Measurements from ENCODE around the gene ZNF618.
A peak's percentile ranks its signal among the peaks of the same experiment; 100 is the strongest.

Gene ZNF618

DNA sequence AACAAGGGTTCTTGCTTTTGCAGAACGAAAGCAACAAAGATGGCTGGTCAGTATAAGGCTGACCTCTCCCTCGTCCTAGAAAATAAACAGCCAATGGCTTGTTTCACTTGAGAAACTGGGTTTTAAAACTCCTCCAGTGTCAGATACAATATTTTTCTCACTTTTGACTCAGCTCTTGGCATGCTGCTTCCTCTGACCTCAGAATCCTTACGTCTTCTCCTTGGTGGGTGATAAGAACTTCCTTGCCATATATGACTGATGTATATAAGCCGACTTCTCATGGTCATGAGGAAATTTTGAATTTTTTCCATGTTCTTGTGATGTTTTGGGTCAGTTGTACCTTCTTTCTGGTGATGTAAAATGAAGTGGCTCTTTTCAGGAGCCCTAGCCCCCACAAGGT lies 3.8 kb downstream of the ZNF618 start:
- in situ Hi-C loops (cut with HindIII; ENCODE audit: low sequenced_read_pairs) = no loop called here
- no peak for DNase-seq (ENCODE audit: low read depth)
- H3K4me3 ChIP-seq (ENCODE audit: low read depth, low read length) = no peak overlapping the region
- no peak for TF ChIP-seq CTCF (IDR thresholded peaks at IDR 0.05; ENCODE audit: low read depth, low read length, missing control alignments)

DNA sequence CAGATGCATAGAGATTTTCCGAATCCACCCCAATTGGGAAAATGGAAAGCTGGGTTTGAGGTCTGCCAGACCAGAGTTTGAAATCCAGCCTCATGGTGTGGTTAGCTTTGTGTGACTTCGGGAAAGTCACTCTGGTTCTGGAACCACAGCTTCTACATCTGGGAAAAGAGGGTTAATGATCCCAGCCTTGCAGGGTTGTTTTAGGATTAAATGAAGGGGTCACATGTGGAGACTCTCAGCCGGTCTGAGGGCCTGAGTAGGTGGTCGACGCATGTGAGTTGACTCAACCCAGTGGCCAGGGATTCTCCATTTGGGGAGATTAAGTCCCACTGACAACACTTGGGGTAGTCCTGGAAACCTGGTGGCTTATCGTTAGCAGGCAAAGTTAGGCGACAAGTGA lies 6.1 kb downstream of the ZNF618 start:
- TF ChIP-seq CTCF (IDR thresholded peaks at IDR 0.05; ENCODE audit: low read depth, low read length, missing control alignments) = no peak
- in situ Hi-C loops (cut with HindIII; ENCODE audit: low sequenced_read_pairs) = no loop called here
- DNase-seq (ENCODE audit: low read depth) = no peak
- no peak overlapping the region for H3K4me3 ChIP-seq (ENCODE audit: low read depth, low read length)

DNA sequence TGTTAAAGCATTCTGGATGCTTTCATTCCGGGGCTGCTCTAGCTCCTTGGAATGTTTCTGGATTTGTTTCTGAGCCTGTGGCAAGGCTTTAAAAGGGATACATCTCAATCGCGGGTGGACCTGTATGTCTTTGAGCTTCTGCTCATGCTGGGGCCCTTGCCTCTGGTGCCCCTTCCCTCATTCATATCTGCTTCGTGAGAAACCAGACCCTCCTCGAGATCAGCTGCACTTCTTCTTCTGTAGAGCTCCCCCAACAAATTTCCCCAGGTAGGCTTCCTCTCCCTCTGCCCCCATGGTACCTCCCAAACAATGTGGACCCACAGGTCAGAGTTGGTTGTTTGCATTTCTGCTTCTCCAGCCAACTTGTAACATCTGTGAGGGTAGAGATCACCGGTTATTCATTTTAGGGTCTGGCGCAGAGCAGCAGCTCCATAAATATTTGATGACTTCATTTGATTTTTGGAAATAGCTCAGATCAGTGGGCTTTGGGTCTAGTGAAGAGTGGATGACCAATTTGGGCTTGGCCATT lies 6.6 kb downstream of the ZNF618 start:
- H3K4me3 ChIP-seq (ENCODE audit: low read depth, low read length) = no peak overlapping the region
- no peak for TF ChIP-seq CTCF (IDR thresholded peaks at IDR 0.05; ENCODE audit: low read depth, low read length, missing control alignments)
- in situ Hi-C loops (cut with HindIII; ENCODE audit: low sequenced_read_pairs) = no loop called here
- DNase-seq (ENCODE audit: low read depth) = no peak

GRCh38 chr9:113885183-113886025 lies 9.3 kb downstream of the ZNF618 start:
- no peak overlapping the region for H3K4me3 ChIP-seq (ENCODE audit: low read depth, low read length)
- in situ Hi-C loops (cut with HindIII; ENCODE audit: low sequenced_read_pairs) = no loop called here
- DNase-seq (ENCODE audit: low read depth) = no peak
- no peak for TF ChIP-seq CTCF (IDR thresholded peaks at IDR 0.05; ENCODE audit: low read depth, low read length, missing control alignments)

GRCh38 chr9:113886026-113886369 lies 9.9 kb downstream of the ZNF618 start:
- TF ChIP-seq CTCF (IDR thresholded peaks at IDR 0.05; ENCODE audit: low read depth, low read length, missing control alignments) = no peak
- in situ Hi-C loops (cut with HindIII; ENCODE audit: low sequenced_read_pairs) = no loop called here
- peak overlapping the region; percentile 7 for H3K4me3 ChIP-seq (ENCODE audit: low read depth, low read length)
- no peak for DNase-seq (ENCODE audit: low read depth)

DNA sequence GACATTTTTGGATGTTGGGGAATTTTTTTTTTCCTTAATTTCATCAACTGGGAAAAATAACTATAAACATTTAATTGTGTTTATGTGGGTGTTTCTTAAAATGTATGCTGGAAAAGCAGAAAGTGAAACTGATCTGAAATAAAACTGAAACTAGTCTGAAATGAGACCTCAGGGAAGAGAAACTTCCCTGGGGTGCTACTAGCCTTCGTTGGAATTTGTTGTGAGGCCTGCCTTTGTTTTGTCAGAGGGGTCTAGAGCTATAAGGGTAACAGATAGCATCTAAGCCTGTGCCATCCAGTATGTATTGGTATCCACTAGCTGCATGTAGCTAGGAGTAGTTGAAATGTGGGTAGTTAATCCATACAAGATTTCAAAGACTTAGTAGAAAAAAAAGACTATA lies 10.4 kb downstream of the ZNF618 start:
- in situ Hi-C loops (cut with HindIII; ENCODE audit: low sequenced_read_pairs) = no loop called here
- H3K4me3 ChIP-seq (ENCODE audit: low read depth, low read length) = peak overlapping the region; percentile 7
- DNase-seq (ENCODE audit: low read depth) = no peak
- TF ChIP-seq CTCF (IDR thresholded peaks at IDR 0.05; ENCODE audit: low read depth, low read length, missing control alignments) = no peak

Measured in astrocyte of the cerebellum (primary cell).